GM19025 (cell line): ENCODE measurements around the gene FRAS1.
"Not testable (repeated sequence)": the region's sequence is repeated elsewhere in the genome, so short reads cannot be mapped to it uniquely, and the experiment has no call there.

Experiments used
- ATAC-seq: cut with Tn5 transposase; IDR thresholded peaks from one replicate; pipeline ENCODE4 v1.9.1; 2021; ENCODE audit warnings: mild to moderate bottlenecking, low read depth, moderate library complexity; ENCODE audit not compliant: unreplicated experiment

The FRAS1 gene

GRCh38 chr4:78099058-78099457 is 41.9 kb downstream of the FRAS1 start:
- ATAC-seq: no peak

- no peak for ATAC-seq
These were observed 42.9 kb downstream of the FRAS1 start for GRCh38 chr4:78100060-78100459.

- no peak for ATAC-seq
These were observed 62.6 kb downstream of the FRAS1 start for GRCh38 chr4:78119698-78120097.

- no peak for ATAC-seq
These were observed 63.2 kb downstream of the FRAS1 start for GRCh38 chr4:78120144-78120880.

GRCh38 chr4:78121338-78121904 is 64.3 kb downstream of the FRAS1 start:
- ATAC-seq: no peak

GRCh38 chr4:78125834-78126331 is 68.8 kb downstream of the FRAS1 start:
- not testable (repeated sequence) for ATAC-seq

GRCh38 chr4:78129383-78130108 is 72.4 kb downstream of the FRAS1 start:
- no peak for ATAC-seq

- no peak for ATAC-seq
These were observed 74.3 kb downstream of the FRAS1 start for GRCh38 chr4:78131403-78131802.

GRCh38 chr4:78136109-78137081 is 79.3 kb downstream of the FRAS1 start:
- ATAC-seq: no peak

- no peak for ATAC-seq
These were observed 80.4 kb downstream of the FRAS1 start for GRCh38 chr4:78137532-78137931.

GRCh38 chr4:78138252-78138651 is 81.1 kb downstream of the FRAS1 start:
- no peak for ATAC-seq

GRCh38 chr4:78143634-78144033 is 86.5 kb downstream of the FRAS1 start:
- no peak for ATAC-seq

- no peak for ATAC-seq
These were observed 87.9 kb downstream of the FRAS1 start for GRCh38 chr4:78145008-78145407.

GRCh38 chr4:78145622-78146021 is 88.5 kb downstream of the FRAS1 start:
- no peak for ATAC-seq

- no peak for ATAC-seq
These were observed 92.8 kb downstream of the FRAS1 start for GRCh38 chr4:78149751-78150542.

- no peak for ATAC-seq
These were observed 93.4 kb downstream of the FRAS1 start for GRCh38 chr4:78150543-78150864.

GRCh38 chr4:78152795-78153194 is 95.7 kb downstream of the FRAS1 start:
- no peak for ATAC-seq

- no peak for ATAC-seq
These were observed 98.0 kb downstream of the FRAS1 start for GRCh38 chr4:78154972-78155590.

GRCh38 chr4:78155616-78156105 is 98.5 kb downstream of the FRAS1 start:
- no peak for ATAC-seq
